K562 (cell line): Measurements from ENCODE around the gene PBXIP1. TPM values are rescaled to one million over a fixed set of nuclear protein-coding genes. Genes with fewer than 3 reads are reported as not detected.

Experiments
- ATAC-seq: fragments of 200-7000 bp; cut with Tn5 transposase; 3 replicates; pipeline ENCODE4 v1.9.1; 2020; ENCODE audit warnings: moderate library complexity
- BruUV-seq: library from RNA; stranded (reverse); fragments of 400-500 nt; replicated peaks from 2 replicates; lab custom pipeline; 2021; lab: Mats Ljungman, UMichigan
- CTCF ChIA-PET: fragments of 300-600 bp; formaldehyde crosslinking; extraction: SDS; loops from one replicate; lab custom pipeline; 2021; ENCODE audit warnings: low intra/inter-chr PET ratio; lab: Yijun Ruan, JAX
- POLR2A ChIA-PET: fragments of 300-600, 350-650 bp; sonication (Branson Sonifier 250); formaldehyde crosslinking; extraction: SDS; loops from one replicate; lab custom pipeline; 2021; ENCODE audit warnings: antibody characterized with exemption, inconsistent platforms; lab: Yijun Ruan, JAX
- DNase-seq, 4 experiments: peaks; one replicate each; pipeline versions ENCODE4 v3.0.0 to v3.0.0-alpha.2; 2011 to 2018; ENCODE audit warnings: low spot score in 3 of 4, mixed read lengths in 3 of 4; ENCODE audit errors: extremely low read depth in 1 of 4
- FAIRE-seq: peaks from 2 replicates; lab custom pipeline; 2011; peaks lifted over from hg19 to GRCh38; lab: Jason Lieb, UNC
- H2AFZ ChIP-seq: 2 replicates; pipeline ENCODE4 v1.6.0; 2011; ENCODE audit warnings: low read depth, low read length, control low read depth, inconsistent platforms
- H3K27ac ChIP-seq: fragments of 200-600 bp; 3 replicates; pipeline ENCODE4 v1.8.0; 2011; ENCODE audit warnings: low read depth, mild to moderate bottlenecking, control low read depth, inconsistent platforms, low read length, moderate library complexity, mixed read lengths; ENCODE audit errors: extremely low read depth
- H3K27me3 ChIP-seq, 2 experiments: fragments of 300-600 bp in 1 of 2; 2 replicates in 1 of 2; 3 replicates in 1 of 2; pipeline versions ENCODE4 v1.6.0 to v1.8.0; 2011; ENCODE audit warnings: inconsistent platforms in 2 of 2, low read length in 2 of 2, mild to moderate bottlenecking in 1 of 2, mixed read lengths in 1 of 2, moderate library complexity in 1 of 2; ENCODE audit not compliant: control insufficient read depth in 2 of 2, insufficient read depth in 2 of 2
- H3K36me3 ChIP-seq: fragments of 300-600 bp; 3 replicates; pipeline ENCODE4 v1.8.0; 2011; ENCODE audit warnings: mild to moderate bottlenecking, low read length, inconsistent platforms; ENCODE audit not compliant: control insufficient read depth, insufficient read depth
- H3K4me1 ChIP-seq, 2 experiments: fragments of 200-600 bp in 1 of 2; replicated peaks in 1 of 2; 2 replicates in 1 of 2; 3 replicates in 1 of 2; pipeline versions ENCODE4 v1.5.1 to v1.8.0; 2011; ENCODE audit warnings: inconsistent platforms in 2 of 2, low read length in 2 of 2, mild to moderate bottlenecking in 1 of 2, mixed read lengths in 1 of 2, moderate library complexity in 1 of 2; ENCODE audit not compliant: control insufficient read depth in 2 of 2, insufficient read depth in 2 of 2
- H3K4me2 ChIP-seq: 2 replicates; pipeline ENCODE4 v1.6.1; 2011; ENCODE audit warnings: low read length, control low read depth, inconsistent platforms, mixed read lengths; ENCODE audit not compliant: insufficient read depth
- H3K4me3 ChIP-seq: fragments of 200-600 bp; sonication (generic), shearing (Covaris generic); 2 replicates; pipeline ENCODE4 v1.5.1; 2016; ENCODE audit warnings: control low read depth, inconsistent platforms
- H3K79me2 ChIP-seq: fragments of 200-600 bp; 3 replicates; pipeline ENCODE4 v1.8.0; 2011; ENCODE audit warnings: low read length, inconsistent platforms; ENCODE audit not compliant: control insufficient read depth, insufficient read depth
- H3K9ac ChIP-seq, 2 experiments: 2 replicates each; pipeline versions ENCODE4 v1.6.0 to v1.6.1; 2011; ENCODE audit warnings: low read depth in 2 of 2, low read length in 2 of 2, control low read depth in 1 of 2, inconsistent platforms in 1 of 2, mild to moderate bottlenecking in 1 of 2, mixed read lengths in 1 of 2; ENCODE audit not compliant: insufficient read depth in 1 of 2
- H3K9me1 ChIP-seq: one replicate; pipeline ENCODE4 v1.6.0; 2011; ENCODE audit warnings: inconsistent platforms, mild to moderate bottlenecking, low read length, moderate library complexity; ENCODE audit not compliant: control insufficient read depth, insufficient read depth
- H3K9me3 ChIP-seq: replicated peaks from 2 replicates; pipeline ENCODE4 v1.5.1; 2011; ENCODE audit warnings: low read depth, low read length, inconsistent platforms; ENCODE audit not compliant: control insufficient read depth, insufficient read depth
- H4K20me1 ChIP-seq: replicated peaks from 2 replicates; pipeline ENCODE4 v1.6.1; 2011; ENCODE audit warnings: low read length, inconsistent platforms, mixed read lengths; ENCODE audit not compliant: control insufficient read depth, insufficient read depth
- HDAC8 ChIP-seq: fragments of 450-650 bp; IDR thresholded peaks from 2 replicates; pipeline ENCODE4 v1.6.1; 2016; ENCODE audit warnings: mild to moderate bottlenecking, missing genetic modification characterization, moderate library complexity, missing compliant biosample characterization
- HNRNPL ChIP-seq: fragments of 200-400 bp; formaldehyde crosslinking; IDR thresholded peaks from 2 replicates; pipeline ENCODE4 v1.6.1; 2017; ENCODE audit warnings: low read depth, mild to moderate bottlenecking, low read length
- MTA2 ChIP-seq: fragments of 450-650 bp; IDR thresholded peaks from 2 replicates; pipeline ENCODE4 v1.6.1; 2016; ENCODE audit warnings: low read depth
- SNRNP70 ChIP-seq: fragments of 200-400 bp; formaldehyde crosslinking; optimal IDR thresholded peaks from 2 replicates; pipeline ENCODE3; 2017; ENCODE audit warnings: low read depth, low read length
- SRSF1 ChIP-seq: fragments of 200-400 bp; formaldehyde crosslinking; IDR thresholded peaks from 2 replicates; pipeline ENCODE4 v1.6.1; 2017; ENCODE audit warnings: mild to moderate bottlenecking, low read depth, low read length, moderate library complexity
- ZNF277 ChIP-seq: fragments of 250-450 bp; sonication (Bioruptor Pico); IDR thresholded peaks from 2 replicates; pipeline ENCODE4 v1.8.0; 2022; ENCODE audit warnings: inconsistent platforms, mild to moderate bottlenecking, moderate library complexity, borderline replicate concordance
- ZNF655 ChIP-seq: fragments of 250-450 bp; sonication (Bioruptor Pico); IDR thresholded peaks from 2 replicates; pipeline ENCODE4 v1.5.0; 2021
- ZNF695 ChIP-seq: fragments of 450-650 bp; formaldehyde crosslinking; IDR thresholded peaks from 2 replicates; pipeline ENCODE4 v1.4.0; 2020; ENCODE audit warnings: mild to moderate bottlenecking, moderate library complexity
- WGBS: fragments of 100-300 bp; shearing (Covaris generic); methylation state at CpG from one replicate; pipeline ENCODE4 v1.1.6; 2016; ENCODE audit warnings: low coverage, mixed read lengths; ENCODE audit not compliant: insufficient coverage; ENCODE audit errors: missing lambda C conversion rate; 5-methylcytosine and 5-hydroxymethylcytosine counted together
- in situ Hi-C: fragments of 300-500 bp; cut with MboI; formaldehyde crosslinking; loops from 4 replicates; pipeline ENCODE4 v1.15.0; 2018; ENCODE audit warnings: inconsistent platforms, mixed read lengths
- intact Hi-C: fragments of 100-400 bp; cut with micrococcal nuclease; formaldehyde crosslinking; loops from 2 replicates; pipeline ENCODE4 v1.14.2; 2022
- polyA plus RNA-seq, 8 experiments: library from polyadenylated mRNA; depleted of rRNA in 4 of 8; stranded (reverse) in 5 of 8; unstranded in 3 of 8; fragments of >200 nt; fragmentation: Nextera tagmentation in 2 of 8; fragmentation: Illumina TruSeq in 1 of 8; extraction: Ambion mirVana in 2 of 8; extraction: Trizol in 1 of 8; gene quantifications; 2 replicates each; pipeline versions ENCODE4 v1.2.1 to v1.2.3, GENCODE V29; 2011 to 2014; ENCODE audit warnings: inconsistent platforms in 1 of 8, missing spikeins in 1 of 8
- total RNA-seq, 7 experiments: library from RNA; depleted of rRNA in 6 of 7; stranded (reverse); fragments of >200 nt in 6 of 7; fragmentation: Illumina TruSeq in 2 of 7; extraction: Trizol in 2 of 7; gene quantifications; 2 replicates each; pipeline versions ENCODE4 v1.2.1 to v1.2.3, GENCODE V29; 2011 to 2021; ENCODE audit warnings: low replicate concordance in 1 of 7

PBXIP1 gene
- total and polyA plus RNA-seq, 9 of the 15 experiments (the other 6 are each of a cell fraction or from before 2014, with no cell fraction given): 0.13 to 8.3 (median 5.8) TPM

GRCh38 chr1:154901591-154901990 is 54.3 kb downstream of the PBXIP1 start:
- Histone ChIP-seq H3K9me1 (no peaks in the 10 kb centered on the region), H2AFZ (no peak overlapping the region), H3K9ac (no peak overlapping the region), H4K20me1 (no peaks in the 10 kb centered on the region), H3K4me3 (no peak overlapping the region), H3K9me3 (no peaks in the 10 kb centered on the region), H3K79me2 (no peaks in the 10 kb centered on the region), H3K27me3 (no peaks in the 10 kb centered on the region), H3K4me2 (no peak overlapping the region), H3K27ac (no peak overlapping the region), H3K4me1 (peaks cover 0 to 7% of the 10 kb centered on the region in 2 experiments; a peak in 2 of 5 replicates), H3K36me3 (no peaks in the 10 kb centered on the region)
- ChIA-PET CTCF (no interaction called here), POLR2A (no interaction called here)
- 44% methylated on average over 1 of the region's 1 CpG for WGBS
- intact Hi-C loops (no loop called here), in situ Hi-C loops (no loop called here)
- DNase-seq (no peak), ATAC-seq (no peak), FAIRE-seq (no peak)
- BruUV-seq: no TSS peak
- TF ChIP-seq MTA2: no peak
- no peak for TF ChIP-seq ZNF655
- no peak for TF ChIP-seq HDAC8 (tag)
- TF ChIP-seq ZNF277 (CRISPR knock-in tag): no peak
- TF ChIP-seq SRSF1: no peak
- TF ChIP-seq SNRNP70: no peak
- TF ChIP-seq HNRNPL: no peak
- TF ChIP-seq ZNF695: no peak
